SK-N-SH (cell line): Measurements from ENCODE around the gene PDZD2. TPM values are rescaled to one million over a fixed set of nuclear protein-coding genes. Genes with fewer than 3 reads are reported as not detected.

Source experiments
- CTCF ChIA-PET: fragments of 300-600, 350-600 bp; formaldehyde crosslinking; extraction: SDS; loops from one replicate; lab custom pipeline; 2021; lab: Yijun Ruan, JAX
- POLR2A ChIA-PET: fragments of 350-600 bp; sonication (Branson Sonifier 250); formaldehyde crosslinking; extraction: SDS; loops from one replicate; lab custom pipeline; 2020; ENCODE audit warnings: antibody characterized with exemption, inconsistent platforms; lab: Yijun Ruan, JAX
- DNase-seq: peaks from one replicate; pipeline ENCODE4 v3.0.0; 2012
- H2AFZ ChIP-seq: fragments of 200-600 bp; sonication (generic); 2 replicates; pipeline ENCODE4 v1.8.1; 2016; ENCODE audit warnings: antibody characterized with exemption, mild to moderate bottlenecking, low read depth
- H3F3A ChIP-seq: fragments of 200-600 bp; sonication (generic); replicated peaks from 2 replicates; pipeline ENCODE3; 2016; ENCODE audit warnings: antibody characterized with exemption, mild to moderate bottlenecking; ENCODE audit not compliant: insufficient read depth
- H3K27ac ChIP-seq, 2 experiments: fragments of 200-500 bp in 1 of 2; fragments of 200-600 bp in 1 of 2; sonication (Bioruptor generic) in 1 of 2; sonication (generic), shearing (Covaris generic) in 1 of 2; 2 replicates each; pipeline versions ENCODE4 v1.5.1 to v1.6.1; 2014 to 2016; ENCODE audit warnings: low read depth in 2 of 2, inconsistent platforms in 1 of 2, low read length in 1 of 2, mild to moderate bottlenecking in 1 of 2, mixed read lengths in 1 of 2
- H3K27me3 ChIP-seq: fragments of 200-600 bp; sonication (generic), shearing (Covaris generic); 2 replicates; pipeline ENCODE4 v1.6.1; 2016; ENCODE audit warnings: mixed run types; ENCODE audit not compliant: insufficient read depth
- H3K36me3 ChIP-seq, 2 experiments: fragments of 200-500 bp in 1 of 2; fragments of 200-600 bp in 1 of 2; sonication (Bioruptor generic) in 1 of 2; sonication (generic) in 1 of 2; replicated peaks in 1 of 2; 2 replicates each; pipeline versions ENCODE3 to v1.5.1; 2014 to 2016; ENCODE audit warnings: low read length in 1 of 2, mild to moderate bottlenecking in 1 of 2; ENCODE audit not compliant: insufficient read depth in 2 of 2, control insufficient read depth in 1 of 2
- H3K4me1 ChIP-seq, 2 experiments: fragments of 200-500 bp in 1 of 2; fragments of 200-600 bp in 1 of 2; sonication (Bioruptor generic) in 1 of 2; sonication (generic), shearing (Covaris generic) in 1 of 2; 2 replicates each; pipeline versions ENCODE4 v1.5.1 to v1.6.1; 2014 to 2016; ENCODE audit warnings: low read depth in 1 of 2, low read length in 1 of 2, mixed run types in 1 of 2; ENCODE audit not compliant: insufficient read depth in 2 of 2, control insufficient read depth in 1 of 2
- H3K4me2 ChIP-seq: fragments of 200-600 bp; sonication (generic), shearing (Covaris generic); 2 replicates; pipeline ENCODE4 v1.6.1; 2017; ENCODE audit warnings: mixed run types
- H3K4me3 ChIP-seq, 2 experiments: fragments of 200-500 bp in 1 of 2; fragments of 200-600 bp in 1 of 2; sonication (Bioruptor generic) in 1 of 2; sonication (generic), shearing (Covaris generic) in 1 of 2; 2 replicates each; pipeline versions ENCODE4 v1.5.1 to v1.8.1; 2014 to 2016; ENCODE audit warnings: low read depth in 2 of 2, inconsistent platforms in 1 of 2, low read length in 1 of 2, mild to moderate bottlenecking in 1 of 2, mixed read lengths in 1 of 2, moderate library complexity in 1 of 2
- H3K79me2 ChIP-seq: fragments of 200-600 bp; sonication (generic); 2 replicates; pipeline ENCODE4 v1.8.1; 2017; ENCODE audit warnings: mild to moderate bottlenecking; ENCODE audit not compliant: insufficient read depth
- H3K9ac ChIP-seq: fragments of 200-600 bp; sonication (generic); 2 replicates; pipeline ENCODE4 v1.6.1; 2017; ENCODE audit warnings: mixed run types
- H3K9me2 ChIP-seq: fragments of 200-600 bp; sonication (generic); 2 replicates; pipeline ENCODE4 v1.6.1; 2017; ENCODE audit warnings: mixed run types
- H3K9me3 ChIP-seq: fragments of 200-600 bp; sonication (generic); 2 replicates; pipeline ENCODE4 v1.6.1; 2017; ENCODE audit warnings: mixed run types, mild to moderate bottlenecking, moderate library complexity
- H4K20me1 ChIP-seq: fragments of 200-600 bp; sonication (generic); 2 replicates; pipeline ENCODE4 v1.6.1; 2017; ENCODE audit warnings: mild to moderate bottlenecking, mixed run types; ENCODE audit not compliant: insufficient read depth
- EZH2phosphoT487 ChIP-seq: fragments of 200-600 bp; sonication (generic); IDR thresholded peaks from 2 replicates; pipeline ENCODE4 v1.6.1; 2017; ENCODE audit warnings: low read depth, mixed run types, mild to moderate bottlenecking, antibody characterized with exemption, moderate library complexity, borderline replicate concordance
- FOXJ3 ChIP-seq: sonication (generic); formaldehyde crosslinking; IDR thresholded peaks from 2 replicates; pipeline ENCODE4 v1.5.1; 2020; ENCODE audit warnings: mild to moderate bottlenecking, missing genetic modification reagents
- FOXM1 ChIP-seq: IDR thresholded peaks from 2 replicates; pipeline ENCODE4 v1.4.0; 2012; ENCODE audit warnings: low read depth, mild to moderate bottlenecking
- GABPA ChIP-seq: IDR thresholded peaks from 2 replicates; pipeline ENCODE4 v1.4.0; 2012; ENCODE audit warnings: low read depth, mild to moderate bottlenecking
- GATA2 ChIP-seq: sonication (generic); formaldehyde crosslinking; IDR thresholded peaks from 2 replicates; pipeline ENCODE4 v1.5.0; 2020; ENCODE audit warnings: mild to moderate bottlenecking, missing genetic modification reagents
- MXI1 ChIP-seq: IDR thresholded peaks from 2 replicates; pipeline ENCODE4 v1.6.1; 2012; ENCODE audit warnings: mild to moderate bottlenecking, low read depth, low read length, improper control_type of control experiment
- NFIC ChIP-seq: IDR thresholded peaks from 2 replicates; pipeline ENCODE4 v1.4.0; 2012; ENCODE audit warnings: borderline replicate concordance
- NRF1 ChIP-seq: IDR thresholded peaks from 2 replicates; pipeline ENCODE4 v1.6.1; 2012; ENCODE audit warnings: low read depth, mild to moderate bottlenecking, low read length
- RCOR1 ChIP-seq: fragments of 150-350 bp; IDR thresholded peaks from 2 replicates; pipeline ENCODE4 v1.6.1; 2017; ENCODE audit warnings: antibody characterized with exemption, low read length
- RFX5 ChIP-seq: IDR thresholded peaks from 2 replicates; pipeline ENCODE4 v1.6.1; 2012; ENCODE audit warnings: mild to moderate bottlenecking, improper control_type of control experiment, low read length
- SIN3A ChIP-seq: IDR thresholded peaks from 2 replicates; pipeline ENCODE4 v1.6.1; 2012; ENCODE audit warnings: low read depth, mild to moderate bottlenecking, low read length, moderate library complexity, borderline replicate concordance
- TAF1 ChIP-seq: IDR thresholded peaks from 2 replicates; pipeline ENCODE4 v1.6.1; 2012; ENCODE audit warnings: low read depth, mild to moderate bottlenecking, low read length, moderate library complexity, borderline replicate concordance
- WGBS: methylation state at CpG from one replicate; pipeline ENCODE4 v1.1.6; 2017; ENCODE audit warnings: low lambda C conversion rate; 5-methylcytosine and 5-hydroxymethylcytosine counted together
- polyA plus RNA-seq, 3 experiments: library from polyadenylated mRNA; depleted of rRNA; stranded (reverse); fragments of >200 nt; gene quantifications; 2 replicates each; pipeline ENCODE4 v1.2.3, GENCODE V29; 2012
- TF ChIP-seq, protein P1 (sequence below): IDR thresholded peaks from 2 replicates; pipeline ENCODE4 v1.6.1; 2012; ENCODE audit warnings: mild to moderate bottlenecking, low read depth, low read length, moderate library complexity
- TF ChIP-seq, protein P2 (sequence below): IDR thresholded peaks from 2 replicates; pipeline ENCODE4; 2012
- TF ChIP-seq, protein P3 (sequence below): fragments of 150-350 bp; IDR thresholded peaks from 2 replicates; pipeline ENCODE4 v1.6.1; 2017; ENCODE audit warnings: antibody characterized with exemption, low read length, low read depth, borderline replicate concordance

Gene PDZD2
- polyA plus RNA-seq, 1 of the 3 experiments (the other 2 are of a cell fraction) = 0.13 TPM

DNA sequence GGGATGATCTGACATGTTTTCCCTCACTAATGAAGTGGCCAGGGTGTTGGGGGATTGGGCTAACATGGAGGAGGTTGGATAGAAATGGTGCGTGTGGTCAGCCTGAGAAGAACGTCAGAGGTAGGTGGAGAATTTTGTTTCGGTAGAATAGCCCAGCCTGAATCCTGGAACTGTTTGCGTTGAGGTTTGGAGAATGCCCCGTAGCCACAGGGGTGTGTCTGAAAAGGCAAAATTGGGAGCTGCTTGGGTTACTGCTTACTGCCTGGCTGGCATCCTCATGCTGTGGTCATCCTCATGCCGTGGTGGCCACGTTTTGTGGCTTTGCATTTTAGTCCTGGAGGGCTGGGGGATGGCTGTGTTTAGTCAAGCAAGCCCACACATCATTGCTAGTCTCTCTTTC, 298.3 kb downstream of the PDZD2 start:
- Histone ChIP-seq H3K4me3 (no peak overlapping the region), H3K36me3 (no peaks in the 10 kb centered on the region), H3K79me2 (no peaks in the 10 kb centered on the region), H3K4me1 (peaks cover 0 to 13% of the 10 kb centered on the region in 2 experiments; a peak in 3 of 4 replicates), H3F3A (no peaks in the 10 kb centered on the region), H4K20me1 (no peaks in the 10 kb centered on the region), H3K9ac (no peak overlapping the region), H3K27ac (no peak overlapping the region), H3K9me2 (no peaks in the 10 kb centered on the region), H3K4me2 (no peak overlapping the region), H3K9me3 (no peaks in the 10 kb centered on the region), H3K27me3 (no peaks in the 10 kb centered on the region; the same call in 1 of the 2 replicates), H2AFZ (no peak overlapping the region)
- POLR2A ChIA-PET = no interaction called here
- CTCF ChIA-PET = interaction anchor here (1.8 kb wide), 1 partner anchor 140 kb away, joined by 5 read pairs; no protein-coding TSS in a partner anchor
- DNase-seq = no peak
- 78% methylated on average over 4 of the region's 7 CpGs for WGBS
- TF ChIP-seq, protein P1, sequence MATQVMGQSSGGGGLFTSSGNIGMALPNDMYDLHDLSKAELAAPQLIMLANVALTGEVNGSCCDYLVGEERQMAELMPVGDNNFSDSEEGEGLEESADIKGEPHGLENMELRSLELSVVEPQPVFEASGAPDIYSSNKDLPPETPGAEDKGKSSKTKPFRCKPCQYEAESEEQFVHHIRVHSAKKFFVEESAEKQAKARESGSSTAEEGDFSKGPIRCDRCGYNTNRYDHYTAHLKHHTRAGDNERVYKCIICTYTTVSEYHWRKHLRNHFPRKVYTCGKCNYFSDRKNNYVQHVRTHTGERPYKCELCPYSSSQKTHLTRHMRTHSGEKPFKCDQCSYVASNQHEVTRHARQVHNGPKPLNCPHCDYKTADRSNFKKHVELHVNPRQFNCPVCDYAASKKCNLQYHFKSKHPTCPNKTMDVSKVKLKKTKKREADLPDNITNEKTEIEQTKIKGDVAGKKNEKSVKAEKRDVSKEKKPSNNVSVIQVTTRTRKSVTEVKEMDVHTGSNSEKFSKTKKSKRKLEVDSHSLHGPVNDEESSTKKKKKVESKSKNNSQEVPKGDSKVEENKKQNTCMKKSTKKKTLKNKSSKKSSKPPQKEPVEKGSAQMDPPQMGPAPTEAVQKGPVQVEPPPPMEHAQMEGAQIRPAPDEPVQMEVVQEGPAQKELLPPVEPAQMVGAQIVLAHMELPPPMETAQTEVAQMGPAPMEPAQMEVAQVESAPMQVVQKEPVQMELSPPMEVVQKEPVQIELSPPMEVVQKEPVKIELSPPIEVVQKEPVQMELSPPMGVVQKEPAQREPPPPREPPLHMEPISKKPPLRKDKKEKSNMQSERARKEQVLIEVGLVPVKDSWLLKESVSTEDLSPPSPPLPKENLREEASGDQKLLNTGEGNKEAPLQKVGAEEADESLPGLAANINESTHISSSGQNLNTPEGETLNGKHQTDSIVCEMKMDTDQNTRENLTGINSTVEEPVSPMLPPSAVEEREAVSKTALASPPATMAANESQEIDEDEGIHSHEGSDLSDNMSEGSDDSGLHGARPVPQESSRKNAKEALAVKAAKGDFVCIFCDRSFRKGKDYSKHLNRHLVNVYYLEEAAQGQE = no peak
- TF ChIP-seq FOXJ3 (CRISPR knock-in tag) (no peak), TAF1 (no peak), MXI1 (no peak), FOXM1 (no peak), RCOR1 (no peak), NRF1 (no peak), NFIC (no peak), SIN3A (no peak), EZH2phosphoT487 (no peak), GATA2 (CRISPR knock-in tag) (no peak), RFX5 (no peak), GABPA (no peak)
- TF ChIP-seq, protein P2, sequence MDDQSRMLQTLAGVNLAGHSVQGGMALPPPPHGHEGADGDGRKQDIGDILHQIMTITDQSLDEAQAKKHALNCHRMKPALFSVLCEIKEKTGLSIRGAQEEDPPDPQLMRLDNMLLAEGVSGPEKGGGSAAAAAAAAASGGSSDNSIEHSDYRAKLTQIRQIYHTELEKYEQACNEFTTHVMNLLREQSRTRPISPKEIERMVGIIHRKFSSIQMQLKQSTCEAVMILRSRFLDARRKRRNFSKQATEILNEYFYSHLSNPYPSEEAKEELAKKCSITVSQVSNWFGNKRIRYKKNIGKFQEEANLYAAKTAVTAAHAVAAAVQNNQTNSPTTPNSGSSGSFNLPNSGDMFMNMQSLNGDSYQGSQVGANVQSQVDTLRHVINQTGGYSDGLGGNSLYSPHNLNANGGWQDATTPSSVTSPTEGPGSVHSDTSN = no peak
- TF ChIP-seq, protein P3, sequence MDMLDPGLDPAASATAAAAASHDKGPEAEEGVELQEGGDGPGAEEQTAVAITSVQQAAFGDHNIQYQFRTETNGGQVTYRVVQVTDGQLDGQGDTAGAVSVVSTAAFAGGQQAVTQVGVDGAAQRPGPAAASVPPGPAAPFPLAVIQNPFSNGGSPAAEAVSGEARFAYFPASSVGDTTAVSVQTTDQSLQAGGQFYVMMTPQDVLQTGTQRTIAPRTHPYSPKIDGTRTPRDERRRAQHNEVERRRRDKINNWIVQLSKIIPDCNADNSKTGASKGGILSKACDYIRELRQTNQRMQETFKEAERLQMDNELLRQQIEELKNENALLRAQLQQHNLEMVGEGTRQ = no peak
